GM23338 (cell line): ENCODE data around the gene CELF2. TPM values are rescaled to one million over a fixed set of nuclear protein-coding genes. Genes with fewer than 3 reads are reported as not detected.

Experiments used
- ATAC-seq: fragments of 200-7000 bp; cut with Tn5 transposase; 3 replicates; pipeline ENCODE4 v1.9.1; 2020
- DNase-seq: peaks from one replicate; pipeline ENCODE4 v3.0.0-alpha.2; 2015; ENCODE audit warnings: low spot score
- H2AFZ ChIP-seq: fragments of 200-600 bp; sonication (generic); 2 replicates; pipeline ENCODE4 v1.8.0; 2016; ENCODE audit warnings: antibody characterized with exemption, mild to moderate bottlenecking, moderate library complexity
- H3F3A ChIP-seq: fragments of 200-600 bp; sonication (generic); replicated peaks from 2 replicates; pipeline ENCODE4 v1.8.0; 2017; ENCODE audit warnings: antibody characterized with exemption, mixed run types, low read depth
- H3K27ac ChIP-seq: fragments of 200-600 bp; sonication (generic); 2 replicates; pipeline ENCODE4 v1.6.1; 2016; ENCODE audit warnings: low read depth
- H3K27me3 ChIP-seq: fragments of 200-600 bp; sonication (generic); 2 replicates; pipeline ENCODE4 v1.8.0; 2016; ENCODE audit warnings: mild to moderate bottlenecking, mixed run types, moderate library complexity; ENCODE audit not compliant: insufficient read depth
- H3K36me3 ChIP-seq: fragments of 200-600 bp; sonication (generic); 2 replicates; pipeline ENCODE4 v1.8.0; 2016; ENCODE audit warnings: mild to moderate bottlenecking; ENCODE audit not compliant: insufficient read depth
- H3K4me1 ChIP-seq: fragments of 200-600 bp; sonication (generic); 2 replicates; pipeline ENCODE4 v1.8.0; 2016; ENCODE audit warnings: mild to moderate bottlenecking, moderate library complexity; ENCODE audit not compliant: insufficient read depth
- H3K4me2 ChIP-seq: fragments of 200-600 bp; sonication (generic); 2 replicates; pipeline ENCODE4 v1.7.1; 2017; ENCODE audit warnings: mixed run types
- H3K4me3 ChIP-seq: fragments of 200-600 bp; sonication (generic); 2 replicates; pipeline ENCODE4 v1.6.1; 2016; ENCODE audit warnings: mixed run types
- H3K79me2 ChIP-seq: fragments of 200-600 bp; sonication (generic); replicated peaks from 2 replicates; pipeline ENCODE4 v1.8.0; 2017; ENCODE audit warnings: mild to moderate bottlenecking; ENCODE audit not compliant: insufficient read depth
- H3K9me2 ChIP-seq: fragments of 200-600 bp; sonication (generic); 2 replicates; pipeline ENCODE4 v1.8.0; 2017; ENCODE audit not compliant: insufficient read depth
- H4K20me1 ChIP-seq: fragments of 200-600 bp; sonication (generic); replicated peaks from 2 replicates; pipeline ENCODE4 v1.8.0; 2017; ENCODE audit warnings: mild to moderate bottlenecking; ENCODE audit not compliant: insufficient read depth
- H3K27ac Mint-ChIP-seq: 2 replicates; pipeline ENCODE4 v1.8.0; 2020; ENCODE audit warnings: inconsistent platforms, mild to moderate bottlenecking, moderate library complexity, mixed read lengths
- H3K27me3 Mint-ChIP-seq: 3 replicates; pipeline ENCODE4 v1.8.0; 2022; ENCODE audit warnings: low read depth, mild to moderate bottlenecking, moderate library complexity, mixed read lengths, inconsistent platforms; ENCODE audit not compliant: insufficient read depth, poor library complexity
- H3K36me3 Mint-ChIP-seq: 3 replicates; pipeline ENCODE4 v1.8.0; 2021; ENCODE audit warnings: low read depth, mild to moderate bottlenecking, inconsistent platforms, moderate library complexity, mixed read lengths
- H3K4me1 Mint-ChIP-seq: 3 replicates; pipeline ENCODE4 v1.8.0; 2020; ENCODE audit warnings: mild to moderate bottlenecking, inconsistent platforms, mixed read lengths
- H3K4me3 Mint-ChIP-seq: 3 replicates; pipeline ENCODE4 v1.8.0; 2021; ENCODE audit warnings: moderate library complexity, mild to moderate bottlenecking, inconsistent platforms, mixed read lengths
- H3K9me3 Mint-ChIP-seq: 3 replicates; pipeline ENCODE4 v1.8.0; 2020; ENCODE audit warnings: moderate library complexity, mild to moderate bottlenecking, inconsistent platforms, mixed read lengths
- ETS1 ChIP-seq: IDR thresholded peaks from 2 replicates; pipeline ENCODE4 v1.6.1; 2016; ENCODE audit warnings: antibody characterized with exemption
- NANOG ChIP-seq: IDR thresholded peaks from 2 replicates; pipeline ENCODE4 v1.6.1; 2016; ENCODE audit warnings: antibody characterized with exemption, borderline replicate concordance
- POLR2AphosphoS5 ChIP-seq: IDR thresholded peaks from 2 replicates; pipeline ENCODE4 v1.6.1; 2016; ENCODE audit warnings: antibody characterized with exemption, low read depth
- REST ChIP-seq: IDR thresholded peaks from one replicate; pipeline ENCODE4 v1.6.1; 2018; ENCODE audit warnings: antibody characterized with exemption; ENCODE audit not compliant: unreplicated experiment
- ZNF331 ChIP-seq: fragments of 250-450 bp; sonication (Bioruptor Pico); IDR thresholded peaks from 2 replicates; pipeline ENCODE4 v1.5.0; 2020; ENCODE audit warnings: low read depth, mild to moderate bottlenecking, moderate library complexity
- ZNF462 ChIP-seq: fragments of 250-450 bp; sonication (Bioruptor Pico); IDR thresholded peaks from 2 replicates; pipeline ENCODE4 v1.5.0; 2020; ENCODE audit warnings: mild to moderate bottlenecking, moderate library complexity
- polyA plus RNA-seq: library from polyadenylated mRNA; unstranded; fragments of >200 nt; fragmentation: Nextera tagmentation; extraction: Ambion mirVana; gene quantifications from 2 replicates; pipeline ENCODE4 v1.2.1, GENCODE V29; 2016
- total RNA-seq: library from RNA; depleted of rRNA; stranded (reverse); fragments of >200 nt; shearing (Covaris generic); gene quantifications from 2 replicates; pipeline ENCODE4 v1.2.3, GENCODE V29; 2014

CELF2 gene
- total and polyA plus RNA-seq, 2 experiments from 2014 or later, result 18.1 to 22.5 TPM

GRCh38 chr10:11215471-11215870 is 197.8 kb downstream of the CELF2 start (continued):
- TF ChIP-seq REST, result no peak

GRCh38 chr10:11217521-11217920 is 199.8 kb downstream of the CELF2 start:
- Histone ChIP-seq H3K4me2 (no peak overlapping the region), H3K27me3 (no peaks in the 10 kb centered on the region), H3K4me3 (no peak overlapping the region), H3K27ac (no peak overlapping the region), H4K20me1 (no peaks in the 10 kb centered on the region), H2AFZ (no peak overlapping the region), H3K4me1 (peaks cover under 1% of the 10 kb centered on the region), H3K79me2 (no peaks in the 10 kb centered on the region), H3K9me2 (peaks cover 6% of the 10 kb centered on the region; the same call in 1 of the 2 replicates), H3F3A (no peaks in the 10 kb centered on the region), H3K36me3 (no peaks in the 10 kb centered on the region)
- H3K27me3 Mint-ChIP-seq, result peaks cover 4% of the 10 kb centered on the region
- no peak overlapping the region for H3K27ac Mint-ChIP-seq
- H3K36me3 Mint-ChIP-seq, result no peaks in the 10 kb centered on the region
- no peak overlapping the region for H3K4me3 Mint-ChIP-seq
- H3K4me1 Mint-ChIP-seq, result peaks cover 3% of the 10 kb centered on the region; the same call in 2 of the 3 replicates
- no peaks in the 10 kb centered on the region for H3K9me3 Mint-ChIP-seq
- DNase-seq (no peak), ATAC-seq (no peak)
- TF ChIP-seq ZNF462 (CRISPR knock-in tag) (no peak), ETS1 (no peak), POLR2AphosphoS5 (no peak), ZNF331 (CRISPR knock-in tag) (no peak), NANOG (no peak)
